Bronchial epithelial cell (primary cell): Measurements from ENCODE around the gene GPR179. TPM values are rescaled to one million over a fixed set of nuclear protein-coding genes. Genes with fewer than 3 reads are reported as not detected.

Experiments used
- DNase-seq: peaks from one replicate; pipeline ENCODE4 v3.0.0-alpha.2; 2010; ENCODE audit warnings: low read depth
- FAIRE-seq: peaks from 2 replicates; lab custom pipeline; 2011; peaks lifted over from hg19 to GRCh38; lab: Jason Lieb, UNC
- H3K27me3 ChIP-seq: 2 replicates; pipeline ENCODE4 v1.5.1; 2011; ENCODE audit warnings: low read length; ENCODE audit not compliant: control insufficient read depth, insufficient read depth
- H3K36me3 ChIP-seq: 2 replicates; pipeline ENCODE4 v1.5.1; 2011; ENCODE audit warnings: low read length; ENCODE audit not compliant: control insufficient read depth, insufficient read depth
- H3K4me3 ChIP-seq: 2 replicates; pipeline ENCODE4 v1.5.1; 2011; ENCODE audit warnings: mild to moderate bottlenecking, low read depth, low read length, control low read depth
- total RNA-seq: library from RNA; depleted of rRNA; stranded (reverse); fragments of >200 nt; gene quantifications from 2 replicates; pipeline ENCODE4 v1.2.1, GENCODE V29; 2014
- TF ChIP-seq, protein P1 (sequence below): IDR thresholded peaks from 2 replicates; pipeline ENCODE4 v1.5.1; 2011; ENCODE audit warnings: mild to moderate bottlenecking, moderate library complexity, low read length, control low read depth, inconsistent platforms; ENCODE audit not compliant: insufficient read depth, severe bottlenecking

GPR179 gene
- total RNA-seq, 1 donor from 2014 or later, result under 0.01 TPM

DNA sequence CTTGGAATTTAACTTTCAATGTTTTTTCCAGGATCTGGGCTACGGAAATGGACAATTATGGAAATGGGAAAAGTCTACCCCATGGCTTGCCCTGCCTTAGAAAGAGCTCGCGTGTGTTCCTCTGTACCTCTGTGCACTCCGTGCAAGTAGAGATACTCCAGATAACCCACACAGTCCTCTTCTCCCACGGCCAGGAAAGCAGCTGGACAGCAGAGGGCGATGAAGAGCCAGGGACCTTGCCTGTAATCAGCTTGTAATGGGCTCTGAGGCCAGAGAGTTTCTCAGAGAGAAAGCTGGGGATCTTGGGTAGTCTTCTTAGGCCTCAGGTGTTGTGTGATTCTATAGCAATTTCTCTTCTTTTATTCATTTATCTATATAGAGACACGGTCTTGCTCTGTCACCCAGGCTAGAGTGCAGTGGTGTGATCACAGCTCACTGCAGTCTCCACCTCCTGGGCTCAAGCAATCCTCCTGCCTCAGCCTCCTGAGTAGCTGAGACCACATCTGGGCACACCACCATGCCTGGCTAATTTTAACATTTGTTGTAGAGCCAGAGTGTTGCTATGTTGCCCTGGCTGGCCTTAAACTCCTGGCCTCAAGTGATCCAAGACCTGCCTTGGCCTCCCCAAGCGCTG, 5.5 kb upstream of the GPR179 start:
- TF ChIP-seq, protein P1, sequence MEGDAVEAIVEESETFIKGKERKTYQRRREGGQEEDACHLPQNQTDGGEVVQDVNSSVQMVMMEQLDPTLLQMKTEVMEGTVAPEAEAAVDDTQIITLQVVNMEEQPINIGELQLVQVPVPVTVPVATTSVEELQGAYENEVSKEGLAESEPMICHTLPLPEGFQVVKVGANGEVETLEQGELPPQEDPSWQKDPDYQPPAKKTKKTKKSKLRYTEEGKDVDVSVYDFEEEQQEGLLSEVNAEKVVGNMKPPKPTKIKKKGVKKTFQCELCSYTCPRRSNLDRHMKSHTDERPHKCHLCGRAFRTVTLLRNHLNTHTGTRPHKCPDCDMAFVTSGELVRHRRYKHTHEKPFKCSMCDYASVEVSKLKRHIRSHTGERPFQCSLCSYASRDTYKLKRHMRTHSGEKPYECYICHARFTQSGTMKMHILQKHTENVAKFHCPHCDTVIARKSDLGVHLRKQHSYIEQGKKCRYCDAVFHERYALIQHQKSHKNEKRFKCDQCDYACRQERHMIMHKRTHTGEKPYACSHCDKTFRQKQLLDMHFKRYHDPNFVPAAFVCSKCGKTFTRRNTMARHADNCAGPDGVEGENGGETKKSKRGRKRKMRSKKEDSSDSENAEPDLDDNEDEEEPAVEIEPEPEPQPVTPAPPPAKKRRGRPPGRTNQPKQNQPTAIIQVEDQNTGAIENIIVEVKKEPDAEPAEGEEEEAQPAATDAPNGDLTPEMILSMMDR, result peak; percentile 91
- Histone ChIP-seq H3K4me3 (no peak overlapping the region), H3K36me3 (no peaks in the 10 kb centered on the region), H3K27me3 (no peaks in the 10 kb centered on the region)
- FAIRE-seq, result no peak
- DNase-seq, result peak; percentile 66

DNA sequence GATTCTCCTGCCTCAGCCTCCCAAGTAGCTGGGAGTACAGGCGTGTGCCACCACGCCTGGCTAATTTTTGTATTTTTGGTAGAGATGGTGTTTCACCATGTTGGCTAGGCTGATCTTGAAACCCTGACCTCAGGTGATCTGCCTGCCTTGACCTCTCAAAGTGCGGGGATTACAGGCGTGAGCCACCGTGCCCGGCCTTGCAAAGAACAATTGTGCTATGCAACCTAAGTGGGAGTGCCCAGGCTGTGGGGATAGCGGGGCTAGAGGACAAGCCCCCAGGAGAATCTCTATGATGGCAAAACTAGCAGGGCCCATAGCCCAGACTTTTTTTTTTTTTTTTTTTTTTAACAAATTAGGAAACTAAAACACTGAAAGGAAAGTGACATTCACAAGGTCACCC, 2.0 kb upstream of the GPR179 start:
- TF ChIP-seq, protein P1, result no peak
- FAIRE-seq (no peak), DNase-seq (no peak)
- Histone ChIP-seq H3K27me3 (no peaks in the 10 kb centered on the region), H3K4me3 (no peak overlapping the region), H3K36me3 (no peaks in the 10 kb centered on the region)

DNA sequence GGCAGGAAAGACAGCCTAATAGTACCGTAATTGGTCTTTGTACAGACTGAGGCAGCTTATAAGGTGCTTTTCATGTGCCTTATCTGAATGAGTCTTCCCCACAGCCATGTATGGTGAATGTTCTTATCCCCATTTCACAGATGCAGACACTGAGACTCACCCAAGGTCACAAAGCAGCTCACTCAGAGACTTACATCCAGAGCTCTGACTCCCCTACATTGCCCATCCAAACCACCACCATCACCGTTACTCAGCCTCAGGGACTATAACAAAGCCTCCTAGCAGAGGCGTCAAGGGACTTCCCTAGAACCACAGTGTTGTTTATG, 627 bp upstream of the GPR179 start:
- Histone ChIP-seq H3K27me3 (no peaks in the 10 kb centered on the region), H3K36me3 (no peaks in the 10 kb centered on the region), H3K4me3 (no peak overlapping the region)
- TF ChIP-seq, protein P1, result no peak
- DNase-seq (no peak), FAIRE-seq (no peak)

DNA sequence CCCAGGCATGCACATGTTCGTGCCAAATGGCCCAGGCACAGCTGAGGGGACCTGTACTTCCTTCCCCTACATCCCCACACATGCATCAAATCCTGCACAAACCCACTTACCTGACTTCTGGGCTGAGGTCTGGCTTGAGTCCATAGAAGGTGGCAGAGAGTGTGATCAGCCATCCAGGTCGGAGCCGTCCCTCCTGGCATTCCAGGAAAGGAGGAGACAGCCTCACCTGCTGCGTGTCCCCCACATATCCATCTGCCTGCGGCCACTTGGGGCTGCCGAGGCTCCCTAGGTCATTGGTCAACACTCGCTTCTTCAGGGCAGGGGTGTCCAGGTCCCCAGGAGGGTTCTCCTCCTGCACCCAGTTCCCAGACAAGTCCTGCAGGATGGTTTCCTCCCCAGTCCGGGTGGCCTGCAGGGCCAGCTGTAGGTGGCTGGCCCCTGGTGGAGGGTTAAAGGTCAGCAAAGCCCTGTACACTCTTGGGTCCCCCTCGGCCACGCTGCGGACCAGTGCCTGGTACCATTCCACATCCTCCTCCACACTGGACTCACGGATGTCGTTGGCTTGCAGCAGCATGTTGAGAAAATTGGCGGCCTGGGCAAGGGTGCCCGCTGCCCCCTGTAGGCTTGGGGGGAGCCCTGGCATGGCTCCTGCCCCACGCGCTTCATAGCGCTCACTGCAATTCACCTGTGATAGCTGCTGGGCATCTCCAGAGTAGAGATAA, 709 bp downstream of the GPR179 start:
- DNase-seq (no peak), FAIRE-seq (no peak)
- Histone ChIP-seq H3K4me3 (no peak overlapping the region), H3K27me3 (no peaks in the 10 kb centered on the region), H3K36me3 (no peaks in the 10 kb centered on the region)
- TF ChIP-seq, protein P1, result no peak

DNA sequence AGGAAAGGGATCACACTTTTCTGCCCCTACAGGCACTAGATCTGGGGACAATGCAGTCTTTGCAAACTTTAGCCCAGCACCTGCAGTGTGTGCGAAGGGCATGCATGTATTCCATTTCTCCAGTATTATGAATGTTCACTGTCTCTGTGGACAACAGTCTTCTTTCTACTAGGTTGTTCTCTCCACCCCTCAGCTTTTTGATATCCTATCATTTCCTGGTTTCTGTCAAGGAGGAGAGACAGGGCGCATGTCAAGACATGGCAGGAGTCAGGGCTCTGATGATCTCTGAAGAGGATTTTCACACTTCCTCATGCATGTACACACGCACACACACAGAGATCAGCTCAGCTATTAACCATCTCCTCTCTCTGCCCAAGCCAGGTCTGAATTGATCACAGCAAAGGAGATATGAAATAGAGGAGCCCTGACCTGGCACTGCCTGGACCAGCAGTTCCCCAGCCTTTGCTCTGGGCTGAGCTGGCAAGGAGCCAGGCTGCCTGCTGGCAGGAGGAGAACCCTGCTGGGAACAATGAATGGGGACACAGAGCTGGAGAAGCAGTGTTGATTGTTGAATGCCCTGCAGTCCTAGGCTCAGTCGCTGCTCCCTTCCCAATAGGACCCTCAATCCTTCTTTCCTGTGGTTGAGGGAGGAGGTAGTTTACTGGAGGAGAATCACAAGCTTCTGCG, 2.6 kb downstream of the GPR179 start:
- TF ChIP-seq, protein P1, result no peak
- no peak for FAIRE-seq
- DNase-seq, result peak; percentile 49

More for the DNA sequence above, 2.6 kb downstream of the GPR179 start:
- Histone ChIP-seq H3K36me3 (no peaks in the 10 kb centered on the region), H3K4me3 (no peak overlapping the region), H3K27me3 (peaks cover 1% of the 10 kb centered on the region)
